CD4-positive, alpha-beta T cell (primary cell): ENCODE measurements around the gene RNF213. TPM values are rescaled to one million over a fixed set of nuclear protein-coding genes. Genes with fewer than 3 reads are reported as not detected.
A peak's percentile ranks its signal among the peaks of the same experiment; 100 is the strongest.

Source experiments
- ATAC-seq: fragments of 200-7000 bp; cut with Tn5 transposase; one replicate; pipeline ENCODE4 v1.10.0; 2022; ENCODE audit warnings: mild to moderate bottlenecking; ENCODE audit not compliant: poor library complexity
- CTCF ChIA-PET: fragments of 350-600 bp; sonication (Branson Sonifier 250); formaldehyde crosslinking; loops from one replicate; lab custom pipeline; 2021; ENCODE audit warnings: antibody characterized with exemption, inconsistent platforms; lab: Charles Lee
- POLR2A ChIA-PET: fragments of 350-600 bp; sonication (Branson Sonifier 250); formaldehyde crosslinking; loops from one replicate; lab custom pipeline; 2021; ENCODE audit warnings: antibody characterized with exemption, inconsistent platforms; lab: Charles Lee
- DNase-seq, 14 experiments: peaks; one replicate each; pipeline ENCODE4 v3.0.0-alpha.2; 2013 to 2020; ENCODE audit warnings: mixed read lengths in 2 of 14
- H3K27ac ChIP-seq, 2 donors: one replicate each; pipeline versions ENCODE4 v1.5.1 to v1.7.0; 2013; ENCODE audit warnings: low read length in 2 of 2, low read depth in 1 of 2, mild to moderate bottlenecking in 1 of 2
- H3K27me3 ChIP-seq, 2 experiments: 1 replicate in 1 of 2; 2 replicates in 1 of 2; pipeline versions ENCODE4 v1.6.1 to v1.7.0; 2013; ENCODE audit warnings: low read length in 2 of 2, control low read depth in 1 of 2, mild to moderate bottlenecking in 1 of 2, moderate library complexity in 1 of 2; ENCODE audit not compliant: insufficient read depth in 2 of 2, control insufficient read depth in 1 of 2
- H3K36me3 ChIP-seq: one replicate; pipeline ENCODE4 v1.6.1; 2013; ENCODE audit warnings: low read length, control low read depth; ENCODE audit not compliant: insufficient read depth
- H3K4me1 ChIP-seq: one replicate; pipeline ENCODE4 v1.6.1; 2013; ENCODE audit warnings: low read length, control low read depth; ENCODE audit not compliant: insufficient read depth
- H3K4me3 ChIP-seq: one replicate; pipeline ENCODE4 v1.5.1; 2013; ENCODE audit warnings: mild to moderate bottlenecking, low read length, moderate library complexity
- H3K9me3 ChIP-seq, 2 experiments: 1 replicate in 1 of 2; 2 replicates in 1 of 2; pipeline versions ENCODE4 v1.6.1 to v1.7.0; 2013; ENCODE audit warnings: low read length in 2 of 2, mild to moderate bottlenecking in 2 of 2, control low read depth in 1 of 2, moderate library complexity in 1 of 2; ENCODE audit not compliant: control insufficient read depth in 1 of 2, insufficient read depth in 1 of 2
- H3K27ac Mint-ChIP-seq: one replicate; pipeline ENCODE4 v1.8.0; 2020; ENCODE audit warnings: mixed read lengths
- H3K27me3 Mint-ChIP-seq: one replicate; pipeline ENCODE4 v1.8.0; 2021; ENCODE audit warnings: mixed read lengths
- H3K36me3 Mint-ChIP-seq: one replicate; pipeline ENCODE4 v1.8.0; 2021; ENCODE audit warnings: low read depth, mixed read lengths
- H3K4me1 Mint-ChIP-seq: one replicate; pipeline ENCODE4 v1.8.0; 2021; ENCODE audit warnings: low read depth, mixed read lengths
- H3K4me3 Mint-ChIP-seq: one replicate; pipeline ENCODE4 v1.8.0; 2020; ENCODE audit warnings: mild to moderate bottlenecking, mixed read lengths
- H3K9me3 Mint-ChIP-seq: one replicate; pipeline ENCODE4 v1.8.0; 2020; ENCODE audit warnings: mixed read lengths
- CTCF ChIP-seq: fragments of 200-600 bp; IDR thresholded peaks from one replicate; pipeline ENCODE4 v1.8.0; 2022; ENCODE audit warnings: antibody characterized with exemption, mild to moderate bottlenecking
- intact Hi-C, 2 experiments: fragments of 100-400 bp; cut with DNase I in 1 of 2; cut with micrococcal nuclease in 1 of 2; formaldehyde crosslinking; loops; one replicate each; pipeline versions ENCODE4 v1.15.1 to v1.9.0; 2023 to 2025; cut with DNase I, micrococcal nuclease
- total RNA-seq, 174 experiments: library from RNA in 2 of 174; stranded (reverse) in 2 of 174; gene quantifications; one replicate each; pipeline ENCODE4 v1.2.3 and lab custom pipeline; 2021 to 2026

RNF213 gene
- total RNA-seq, 2 experiments from 2014 or later, result 290 to 312 TPM

DNA sequence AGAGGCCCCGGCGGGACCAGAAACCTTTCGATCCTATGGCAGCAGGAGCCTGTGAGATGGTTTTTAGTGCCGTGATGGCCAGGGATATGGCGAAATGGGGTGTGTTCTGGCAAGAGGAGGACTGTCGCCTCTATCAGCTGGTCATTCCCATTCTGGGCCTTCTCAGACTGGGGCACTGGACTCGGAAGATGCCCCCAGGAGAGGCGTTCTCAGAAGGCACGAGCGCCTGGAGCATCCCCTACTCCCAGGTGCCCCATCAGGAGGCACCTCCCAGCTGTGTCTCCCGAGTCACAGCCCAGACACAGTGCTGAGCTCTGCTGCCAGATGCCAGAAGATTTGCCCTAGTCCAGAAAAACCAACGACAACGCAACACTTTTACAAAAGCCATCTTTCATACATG is 99.7 kb downstream of the RNF213 start:
- no peak for DNase-seq
- intact Hi-C loops, result loop anchor here in 1 of 2 experiments (5.0 to 10.0 kb wide), 2 partner anchors 163 to 276 kb away; no protein-coding TSS in a partner anchor

GRCh38 chr17:80361495-80362220 is 101.0 kb downstream of the RNF213 start:
- H3K27me3 Mint-ChIP-seq, result no peaks in the 10 kb centered on the region
- intact Hi-C loops, result loop anchor here in 1 of 2 experiments (5.0 to 10.0 kb wide), 2 partner anchors 164 to 277 kb away; no protein-coding TSS in a partner anchor

More for the DNA sequence above, 99.7 kb downstream of the RNF213 start:
- no peak overlapping the region for H3K4me3 ChIP-seq
- H3K9me3 ChIP-seq, result peaks cover 0 to 4% of the 10 kb centered on the region in 2 experiments
- Mint-ChIP-seq H3K36me3 (peaks cover 93% of the 10 kb centered on the region), H3K27ac (no peak overlapping the region), H3K27me3 (no peaks in the 10 kb centered on the region), H3K4me3 (no peak overlapping the region), H3K9me3 (no peaks in the 10 kb centered on the region), H3K4me1 (no peaks in the 10 kb centered on the region)
- ChIA-PET CTCF (no interaction called here), POLR2A (no interaction called here)
- no peaks in the 10 kb centered on the region for H3K4me1 ChIP-seq
- no peak for TF ChIP-seq CTCF
- H3K27ac ChIP-seq, result no peak overlapping the region
- no peak for ATAC-seq
- H3K27me3 ChIP-seq, result no peaks in the 10 kb centered on the region
- peaks cover 98% of the 10 kb centered on the region for H3K36me3 ChIP-seq

DNA sequence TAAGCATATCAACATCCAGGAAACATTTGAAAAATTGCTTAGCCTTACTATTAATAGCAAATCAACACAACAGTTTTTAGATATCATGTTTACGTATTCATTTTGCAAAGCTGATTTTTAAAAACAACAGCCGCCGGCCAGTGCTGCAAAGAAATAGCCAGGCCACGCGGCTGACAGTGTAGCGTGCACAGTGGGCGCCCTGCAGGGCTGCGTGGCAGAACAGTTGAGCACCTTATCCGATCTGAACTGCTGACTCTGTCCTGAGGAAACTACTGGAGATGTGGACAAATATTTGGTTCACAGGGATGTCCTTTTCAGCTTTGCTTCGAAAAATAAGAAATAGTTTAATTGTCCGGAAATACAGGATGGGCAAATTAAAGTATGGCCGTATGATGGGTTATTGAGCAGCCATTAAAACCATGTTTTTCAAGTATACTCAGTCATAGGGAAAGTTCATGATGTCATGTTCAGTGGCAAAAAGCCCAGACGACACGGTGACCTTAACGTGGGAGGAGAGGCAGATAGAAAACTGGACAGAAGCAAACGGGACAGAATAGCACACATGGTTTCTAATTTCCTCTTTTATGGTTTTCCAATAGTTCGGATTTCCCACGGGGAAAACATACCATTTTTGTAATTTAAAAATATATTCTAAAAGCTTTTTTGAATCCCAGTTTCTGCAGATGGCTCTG is 101.9 kb downstream of the RNF213 start:
- DNase-seq (no peak), ATAC-seq (no peak)
- Histone ChIP-seq H3K9me3 (peaks cover 0 to 4% of the 10 kb centered on the region in 2 experiments), H3K27ac (no peak overlapping the region), H3K27me3 (no peaks in the 10 kb centered on the region), H3K4me1 (no peaks in the 10 kb centered on the region), H3K4me3 (no peak overlapping the region), H3K36me3 (peaks cover 99% of the 10 kb centered on the region)
- H3K4me1 Mint-ChIP-seq, result no peaks in the 10 kb centered on the region
- intact Hi-C loops, result loop anchor here in 1 of 2 experiments (5.0 to 10.0 kb wide), 2 partner anchors 165 to 278 kb away; no protein-coding TSS in a partner anchor
- no peak overlapping the region for H3K4me3 Mint-ChIP-seq
- POLR2A ChIA-PET, result no interaction called here
- no peak for TF ChIP-seq CTCF
- H3K27me3 Mint-ChIP-seq, result no peaks in the 10 kb centered on the region
- H3K36me3 Mint-ChIP-seq, result peaks cover 98% of the 10 kb centered on the region
- H3K9me3 Mint-ChIP-seq, result no peaks in the 10 kb centered on the region
- H3K27ac Mint-ChIP-seq, result no peak overlapping the region
- CTCF ChIA-PET, result no interaction called here

More at GRCh38 chr17:80361495-80362220, 101.0 kb downstream of the RNF213 start:
- H3K4me3 Mint-ChIP-seq, result no peak overlapping the region
- Histone ChIP-seq H3K27ac (no peak overlapping the region), H3K9me3 (peaks cover 0 to 4% of the 10 kb centered on the region in 2 experiments), H3K27me3 (no peaks in the 10 kb centered on the region), H3K4me1 (no peaks in the 10 kb centered on the region), H3K4me3 (no peak overlapping the region), H3K36me3 (peaks cover 99% of the 10 kb centered on the region)
- peaks cover 97% of the 10 kb centered on the region for H3K36me3 Mint-ChIP-seq
- peak; percentile 55 for ATAC-seq
- peak in 5 of 14 experiments; percentile 13 to 31 (median 16) for DNase-seq
- no peaks in the 10 kb centered on the region for H3K4me1 Mint-ChIP-seq
- H3K9me3 Mint-ChIP-seq, result no peaks in the 10 kb centered on the region
- TF ChIP-seq CTCF, result peak; percentile 16
- ChIA-PET CTCF (no interaction called here), POLR2A (no interaction called here)
- H3K27ac Mint-ChIP-seq, result no peak overlapping the region
